Neural cell (in vitro differentiated cells): ENCODE data around the gene HNRNPM. TPM values are rescaled to one million over a fixed set of nuclear protein-coding genes. Genes with fewer than 3 reads are reported as not detected.

Source experiments
- H2AFZ ChIP-seq: fragments of 200-600, 300-800 bp; sonication (generic), shearing (Covaris generic); 2 replicates; pipeline ENCODE4 v1.6.0; 2014; ENCODE audit warnings: low read depth, mild to moderate bottlenecking, antibody characterized with exemption, low read length, moderate library complexity
- H3F3A ChIP-seq: fragments of 200-600 bp; shearing (Covaris generic); 2 replicates; pipeline ENCODE4 v1.6.1; 2016; ENCODE audit warnings: mild to moderate bottlenecking, moderate library complexity, mixed read lengths, antibody characterized with exemption, low read length; ENCODE audit not compliant: insufficient read depth, poor library complexity, severe bottlenecking
- H3K27ac ChIP-seq: fragments of 200-600, 300-800 bp; sonication (generic), shearing (Covaris generic); 2 replicates; pipeline ENCODE4 v1.5.1; 2014; ENCODE audit warnings: mild to moderate bottlenecking, low read length, moderate library complexity
- H3K27me3 ChIP-seq: fragments of 300-800, 200-600 bp; sonication (generic), shearing (Covaris generic); 2 replicates; pipeline ENCODE4 v1.6.0; 2014; ENCODE audit warnings: mild to moderate bottlenecking, low read depth, low read length, moderate library complexity; ENCODE audit not compliant: insufficient read depth
- H3K36me3 ChIP-seq: fragments of 300-800, 200-600 bp; sonication (generic), shearing (Covaris generic); 2 replicates; pipeline ENCODE4 v1.5.1; 2014; ENCODE audit warnings: mild to moderate bottlenecking, antibody characterized with exemption, low read length, moderate library complexity; ENCODE audit not compliant: insufficient read depth
- H3K4me2 ChIP-seq: fragments of 300-800, 200-600 bp; sonication (generic), shearing (Covaris generic); 2 replicates; pipeline ENCODE4 v1.6.0; 2014; ENCODE audit warnings: mild to moderate bottlenecking, low read length
- H3K4me3 ChIP-seq: fragments of 300-800, 200-600 bp; sonication (generic), shearing (Covaris generic); 2 replicates; pipeline ENCODE4 v1.5.1; 2014; ENCODE audit warnings: mild to moderate bottlenecking, low read length, moderate library complexity
- H3K79me2 ChIP-seq: fragments of 200-600 bp; shearing (Covaris generic); replicated peaks from 2 replicates; pipeline ENCODE4 v1.6.0; 2014; ENCODE audit warnings: mild to moderate bottlenecking, low read length, moderate library complexity; ENCODE audit not compliant: insufficient read depth
- H3K9ac ChIP-seq: fragments of 300-800, 200-600 bp; sonication (generic), shearing (Covaris generic); 2 replicates; pipeline ENCODE4 v1.6.1; 2016; ENCODE audit warnings: mild to moderate bottlenecking, low read length, mixed read lengths
- H3K9me2 ChIP-seq: fragments of 200-600 bp; shearing (Covaris generic); 2 replicates; pipeline ENCODE4 v1.6.1; 2016; ENCODE audit warnings: mild to moderate bottlenecking, low read length, mixed read lengths; ENCODE audit not compliant: insufficient read depth
- H3K9me3 ChIP-seq: fragments of 200-600, 300-800 bp; sonication (generic), shearing (Covaris generic); 2 replicates; pipeline ENCODE4 v1.6.1; 2016; ENCODE audit warnings: mild to moderate bottlenecking, mixed run types, low read length, moderate library complexity, mixed read lengths
- H4K20me1 ChIP-seq: fragments of 200-600 bp; shearing (Covaris generic); 2 replicates; pipeline ENCODE4 v1.6.1; 2016; ENCODE audit warnings: mild to moderate bottlenecking, mixed run types; ENCODE audit not compliant: insufficient read depth
- EP300 ChIP-seq: fragments of 450-650 bp; conservative IDR thresholded peaks from 2 replicates; pipeline ENCODE4 v1.6.1; 2014; ENCODE audit warnings: antibody characterized with exemption, mild to moderate bottlenecking, moderate library complexity; ENCODE audit not compliant: poor library complexity, severe bottlenecking
- EZH2 ChIP-seq: fragments of 200-600, 300-800 bp; shearing (Covaris generic), sonication (generic); IDR thresholded peaks from 2 replicates; pipeline ENCODE4 v1.6.1; 2014; ENCODE audit warnings: antibody characterized with exemption, low read length, borderline replicate concordance, mild to moderate bottlenecking; ENCODE audit not compliant: insufficient read depth, poor library complexity, severe bottlenecking
- MXI1 ChIP-seq: fragments of 450-650 bp; conservative IDR thresholded peaks from 2 replicates; pipeline ENCODE4 v1.6.1; 2014; ENCODE audit warnings: antibody characterized with exemption, mild to moderate bottlenecking; ENCODE audit not compliant: poor library complexity, severe bottlenecking
- POLR2AphosphoS5 ChIP-seq: IDR thresholded peaks from 2 replicates; pipeline ENCODE4 v1.6.1; 2012
- RAD21 ChIP-seq: fragments of 450-650 bp; conservative IDR thresholded peaks from 2 replicates; pipeline ENCODE4 v1.6.1; 2014; ENCODE audit warnings: antibody characterized with exemption, mild to moderate bottlenecking, moderate library complexity
- SMC3 ChIP-seq: fragments of 450-650 bp; conservative IDR thresholded peaks from 2 replicates; pipeline ENCODE4 v1.6.1; 2014; ENCODE audit warnings: antibody characterized with exemption, mild to moderate bottlenecking, moderate library complexity; ENCODE audit not compliant: poor library complexity
- TAF1 ChIP-seq: IDR thresholded peaks from 2 replicates; pipeline ENCODE4 v1.6.1; 2012; ENCODE audit warnings: low read depth
- polyA plus RNA-seq: library from polyadenylated mRNA; depleted of rRNA; stranded (reverse); fragments of >200 nt; gene quantifications from 2 replicates; pipeline ENCODE4 v1.2.3, GENCODE V29; 2014
- TF ChIP-seq, protein P1 (sequence below): fragments of 450-650 bp; IDR thresholded peaks from 2 replicates; pipeline ENCODE4 v1.5.1; 2014; ENCODE audit warnings: antibody characterized with exemption, mild to moderate bottlenecking, moderate library complexity; ENCODE audit not compliant: poor library complexity, severe bottlenecking
- TF ChIP-seq, protein P2 (sequence below): IDR thresholded peaks from 2 replicates; pipeline ENCODE4 v1.6.1; 2012; ENCODE audit warnings: borderline replicate concordance

The HNRNPM gene
- polyA plus RNA-seq, 1 donor from 2014 or later: 91.7 TPM

- no peak overlapping the region for H3K4me3 ChIP-seq
- H2AFZ ChIP-seq: no peak overlapping the region
- peaks cover 37% of the 10 kb centered on the region for H3K79me2 ChIP-seq
- TF ChIP-seq EZH2: no peak
- TF ChIP-seq SMC3: no peak
- no peak for TF ChIP-seq RAD21
- no peak for TF ChIP-seq TAF1
- TF ChIP-seq EP300: no peak
- TF ChIP-seq, protein P1, sequence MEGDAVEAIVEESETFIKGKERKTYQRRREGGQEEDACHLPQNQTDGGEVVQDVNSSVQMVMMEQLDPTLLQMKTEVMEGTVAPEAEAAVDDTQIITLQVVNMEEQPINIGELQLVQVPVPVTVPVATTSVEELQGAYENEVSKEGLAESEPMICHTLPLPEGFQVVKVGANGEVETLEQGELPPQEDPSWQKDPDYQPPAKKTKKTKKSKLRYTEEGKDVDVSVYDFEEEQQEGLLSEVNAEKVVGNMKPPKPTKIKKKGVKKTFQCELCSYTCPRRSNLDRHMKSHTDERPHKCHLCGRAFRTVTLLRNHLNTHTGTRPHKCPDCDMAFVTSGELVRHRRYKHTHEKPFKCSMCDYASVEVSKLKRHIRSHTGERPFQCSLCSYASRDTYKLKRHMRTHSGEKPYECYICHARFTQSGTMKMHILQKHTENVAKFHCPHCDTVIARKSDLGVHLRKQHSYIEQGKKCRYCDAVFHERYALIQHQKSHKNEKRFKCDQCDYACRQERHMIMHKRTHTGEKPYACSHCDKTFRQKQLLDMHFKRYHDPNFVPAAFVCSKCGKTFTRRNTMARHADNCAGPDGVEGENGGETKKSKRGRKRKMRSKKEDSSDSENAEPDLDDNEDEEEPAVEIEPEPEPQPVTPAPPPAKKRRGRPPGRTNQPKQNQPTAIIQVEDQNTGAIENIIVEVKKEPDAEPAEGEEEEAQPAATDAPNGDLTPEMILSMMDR: no peak
- no peaks in the 10 kb centered on the region for H3K27me3 ChIP-seq
- peaks cover 3% of the 10 kb centered on the region for H4K20me1 ChIP-seq
- no peak overlapping the region for H3K4me2 ChIP-seq
- H3K27ac ChIP-seq: no peak overlapping the region
- H3K9me2 ChIP-seq: no peaks in the 10 kb centered on the region
- no peaks in the 10 kb centered on the region for H3K9me3 ChIP-seq
- H3F3A ChIP-seq: no peaks in the 10 kb centered on the region
- H3K9ac ChIP-seq: no peak overlapping the region
- H3K36me3 ChIP-seq: peaks cover 15% of the 10 kb centered on the region
Observed at GRCh38 chr19:8469613-8470368, 25.0 kb downstream of the HNRNPM start.

- TF ChIP-seq RAD21 (no peak), SMC3 (no peak), TAF1 (no peak)
- no peaks in the 10 kb centered on the region for H3K9me3 ChIP-seq
- H3K36me3 ChIP-seq: peaks cover 3% of the 10 kb centered on the region
- no peak overlapping the region for H2AFZ ChIP-seq
- peaks cover 16% of the 10 kb centered on the region for H4K20me1 ChIP-seq
- H3F3A ChIP-seq: no peaks in the 10 kb centered on the region
- H3K27me3 ChIP-seq: no peaks in the 10 kb centered on the region
- H3K9ac ChIP-seq: no peak overlapping the region
- peaks cover 36% of the 10 kb centered on the region for H3K79me2 ChIP-seq
- H3K4me3 ChIP-seq: no peak overlapping the region
- H3K4me2 ChIP-seq: no peak overlapping the region
- H3K27ac ChIP-seq: no peak overlapping the region
- H3K9me2 ChIP-seq: no peaks in the 10 kb centered on the region
Observed at GRCh38 chr19:8473648-8474476, 29.1 kb downstream of the HNRNPM start.

DNA sequence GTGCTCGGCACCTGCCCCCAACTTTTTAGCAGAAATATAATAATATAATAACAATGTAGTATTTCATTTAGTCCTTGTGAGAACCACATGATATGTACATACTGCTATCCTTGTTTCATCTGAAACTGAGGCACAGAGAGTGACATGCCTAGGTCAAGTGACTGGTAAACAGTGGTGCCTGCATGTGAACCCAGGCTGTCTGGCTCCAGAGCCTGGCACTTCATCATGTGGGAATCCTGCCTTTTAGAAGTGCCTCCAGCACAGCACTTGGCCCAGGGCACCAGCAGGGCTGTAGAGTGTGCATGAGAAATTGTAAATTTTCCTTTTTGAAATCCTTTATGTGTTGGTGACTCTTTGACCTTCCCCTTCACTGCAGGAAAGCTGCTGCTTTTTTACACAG is 30.2 kb downstream of the HNRNPM start:
- H3K27me3 ChIP-seq: no peaks in the 10 kb centered on the region
- H3F3A ChIP-seq: no peaks in the 10 kb centered on the region
- no peak overlapping the region for H3K9ac ChIP-seq
- H4K20me1 ChIP-seq: peaks cover 16% of the 10 kb centered on the region
- H2AFZ ChIP-seq: no peak overlapping the region
- TF ChIP-seq POLR2AphosphoS5: no peak
- TF ChIP-seq, protein P2, sequence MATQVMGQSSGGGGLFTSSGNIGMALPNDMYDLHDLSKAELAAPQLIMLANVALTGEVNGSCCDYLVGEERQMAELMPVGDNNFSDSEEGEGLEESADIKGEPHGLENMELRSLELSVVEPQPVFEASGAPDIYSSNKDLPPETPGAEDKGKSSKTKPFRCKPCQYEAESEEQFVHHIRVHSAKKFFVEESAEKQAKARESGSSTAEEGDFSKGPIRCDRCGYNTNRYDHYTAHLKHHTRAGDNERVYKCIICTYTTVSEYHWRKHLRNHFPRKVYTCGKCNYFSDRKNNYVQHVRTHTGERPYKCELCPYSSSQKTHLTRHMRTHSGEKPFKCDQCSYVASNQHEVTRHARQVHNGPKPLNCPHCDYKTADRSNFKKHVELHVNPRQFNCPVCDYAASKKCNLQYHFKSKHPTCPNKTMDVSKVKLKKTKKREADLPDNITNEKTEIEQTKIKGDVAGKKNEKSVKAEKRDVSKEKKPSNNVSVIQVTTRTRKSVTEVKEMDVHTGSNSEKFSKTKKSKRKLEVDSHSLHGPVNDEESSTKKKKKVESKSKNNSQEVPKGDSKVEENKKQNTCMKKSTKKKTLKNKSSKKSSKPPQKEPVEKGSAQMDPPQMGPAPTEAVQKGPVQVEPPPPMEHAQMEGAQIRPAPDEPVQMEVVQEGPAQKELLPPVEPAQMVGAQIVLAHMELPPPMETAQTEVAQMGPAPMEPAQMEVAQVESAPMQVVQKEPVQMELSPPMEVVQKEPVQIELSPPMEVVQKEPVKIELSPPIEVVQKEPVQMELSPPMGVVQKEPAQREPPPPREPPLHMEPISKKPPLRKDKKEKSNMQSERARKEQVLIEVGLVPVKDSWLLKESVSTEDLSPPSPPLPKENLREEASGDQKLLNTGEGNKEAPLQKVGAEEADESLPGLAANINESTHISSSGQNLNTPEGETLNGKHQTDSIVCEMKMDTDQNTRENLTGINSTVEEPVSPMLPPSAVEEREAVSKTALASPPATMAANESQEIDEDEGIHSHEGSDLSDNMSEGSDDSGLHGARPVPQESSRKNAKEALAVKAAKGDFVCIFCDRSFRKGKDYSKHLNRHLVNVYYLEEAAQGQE: no peak
- no peak for TF ChIP-seq TAF1
- no peak for TF ChIP-seq EZH2
- TF ChIP-seq, protein P1: no peak
- TF ChIP-seq RAD21: no peak
- no peak for TF ChIP-seq MXI1
- TF ChIP-seq EP300: no peak
- no peak for TF ChIP-seq SMC3
- no peak overlapping the region for H3K4me2 ChIP-seq
- H3K79me2 ChIP-seq: peaks cover 43% of the 10 kb centered on the region
- H3K9me2 ChIP-seq: no peaks in the 10 kb centered on the region
- no peaks in the 10 kb centered on the region for H3K9me3 ChIP-seq
- no peak overlapping the region for H3K27ac ChIP-seq
- no peaks in the 10 kb centered on the region for H3K36me3 ChIP-seq
- no peak overlapping the region for H3K4me3 ChIP-seq
